ENCODE results near the gene CGN. TPM values are rescaled to one million over a fixed set of nuclear protein-coding genes. Genes with fewer than 3 reads are reported as not detected.

Gene CGN
- total RNA-seq, 1 donor from 2014 or later, result 9.3 TPM

- no peak for ATAC-seq
Measured at GRCh38 chr1:151553659-151554058, 42.5 kb downstream of the CGN start.

- no peak for ATAC-seq
Measured at GRCh38 chr1:151556052-151556451, 44.9 kb downstream of the CGN start.

GRCh38 chr1:151562661-151563060 is 51.5 kb downstream of the CGN start:
- ATAC-seq, result no peak

GRCh38 chr1:151563376-151563775 is 52.2 kb downstream of the CGN start:
- ATAC-seq, result peak; percentile 29

GRCh38 chr1:151565502-151566189 is 54.5 kb downstream of the CGN start:
- ATAC-seq, result no peak

- peak; percentile 69 for ATAC-seq
Measured at GRCh38 chr1:151568626-151569088, 57.5 kb downstream of the CGN start.

- no peak for ATAC-seq
Measured at GRCh38 chr1:151570819-151571218, 59.6 kb downstream of the CGN start.

- peak; percentile 94 for ATAC-seq
Measured at GRCh38 chr1:151574575-151575529, 63.7 kb downstream of the CGN start.

GRCh38 chr1:151577173-151577572 is 66.0 kb downstream of the CGN start:
- ATAC-seq, result no peak

- no peak for ATAC-seq
Measured at GRCh38 chr1:151578941-151579340, 67.8 kb downstream of the CGN start.

GRCh38 chr1:151579436-151580225 is 68.4 kb downstream of the CGN start:
- ATAC-seq, result peak; percentile 36

GRCh38 chr1:151581451-151581850 is 70.3 kb downstream of the CGN start:
- no peak for ATAC-seq

GRCh38 chr1:151581921-151582320 is 70.7 kb downstream of the CGN start:
- no peak for ATAC-seq

GRCh38 chr1:151583796-151584195 is 72.6 kb downstream of the CGN start:
- ATAC-seq, result peak; percentile 18

- peak; percentile 85 for ATAC-seq
Measured at GRCh38 chr1:151584278-151584677, 73.1 kb downstream of the CGN start.

GRCh38 chr1:151584780-151585179 is 73.6 kb downstream of the CGN start:
- peak; percentile 51 for ATAC-seq

- ATAC-seq, result peak; percentile 76
Measured at GRCh38 chr1:151585622-151586021, 74.4 kb downstream of the CGN start.

Other genes starting within 250 kb of the CGN start
- 12.6 TPM for gene ZNF687, start 229.1 kb upstream of the CGN start, total RNA-seq
- 34.7 TPM for gene PI4KB, start 184.0 kb upstream of the CGN start, total RNA-seq
- gene RFX5, start 164.1 kb upstream of the CGN start, total RNA-seq, result 21.9 TPM
- gene SELENBP1, start 138.7 kb upstream of the CGN start, total RNA-seq, result 14.0 TPM
- 178 TPM for gene PSMB4, start 111.8 kb upstream of the CGN start, total RNA-seq
- 37.5 TPM for gene POGZ, start 51.9 kb upstream of the CGN start, total RNA-seq
- 36.6 TPM for gene TUFT1, start 28.9 kb downstream of the CGN start, total RNA-seq
- gene SNX27, start 100.7 kb downstream of the CGN start, total RNA-seq, result 16.4 TPM
- not detected for gene CELF3, start 205.4 kb downstream of the CGN start, total RNA-seq
- gene RIIAD1, start 210.1 kb downstream of the CGN start, total RNA-seq, result not detected

All from esophagus mucosa (tissue), 1 donor.